GM10266 (cell line): ENCODE data around the gene MTF2.
"Not testable (repeated sequence)": the region's sequence is repeated elsewhere in the genome, so short reads cannot be mapped to it uniquely, and the experiment has no call there.

Experiments
- DNase-seq: peaks from one replicate; pipeline ENCODE4 v3.0.0; 2012; ENCODE audit errors: extremely low spot score
- CTCF ChIP-seq: IDR thresholded peaks from 2 replicates; pipeline ENCODE4 v1.5.1; 2012; ENCODE audit warnings: mild to moderate bottlenecking, low read depth; ENCODE audit not compliant: control insufficient read depth, insufficient read depth; ENCODE audit errors: missing control alignments

Gene MTF2

DNA sequence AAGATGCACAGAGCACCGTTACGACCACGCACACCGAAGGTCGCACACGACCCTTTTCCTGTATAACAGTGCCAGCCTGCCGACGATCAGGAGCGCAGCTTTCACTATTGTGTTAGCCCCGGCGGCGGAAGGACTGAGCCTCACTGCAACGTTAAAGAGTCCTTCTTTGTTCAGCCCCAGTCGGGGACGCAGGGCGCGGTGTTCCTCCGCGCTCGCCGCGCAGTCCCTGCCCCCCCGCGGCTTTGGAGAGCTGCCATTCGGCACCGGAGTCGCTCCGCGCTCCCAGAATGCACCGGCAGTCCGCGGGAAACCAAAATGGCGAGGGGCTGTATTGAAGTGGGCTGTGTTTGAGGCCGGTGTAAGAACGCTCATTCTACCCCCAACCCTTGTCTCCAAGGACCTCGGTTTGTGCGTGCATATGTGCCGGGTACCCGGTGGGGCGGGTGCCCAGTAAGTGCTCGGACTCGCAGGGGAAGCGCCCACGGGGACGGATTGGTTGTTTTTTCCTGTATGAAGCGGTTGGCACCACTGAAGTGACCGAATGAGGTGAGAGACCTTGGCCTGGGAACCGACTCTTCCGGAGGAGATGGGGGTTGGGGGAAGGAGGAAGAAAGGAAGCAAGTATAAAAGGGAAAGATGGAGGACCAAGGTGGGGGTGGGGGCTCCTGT is at the start of gene MTF2:
Gene MTF2, plus strand, starts transcription at position 298 of the 669 bp plus-strand sequence. Its CDS starts 244 bp downstream, at position 542.
- no peak for TF ChIP-seq CTCF
- DNase-seq = peak; percentile 83

- TF ChIP-seq CTCF = no peak
- DNase-seq = no peak
Observed at GRCh38 chr1:93029317-93029716, 49.8 kb upstream of the MTF2 start.

DNA sequence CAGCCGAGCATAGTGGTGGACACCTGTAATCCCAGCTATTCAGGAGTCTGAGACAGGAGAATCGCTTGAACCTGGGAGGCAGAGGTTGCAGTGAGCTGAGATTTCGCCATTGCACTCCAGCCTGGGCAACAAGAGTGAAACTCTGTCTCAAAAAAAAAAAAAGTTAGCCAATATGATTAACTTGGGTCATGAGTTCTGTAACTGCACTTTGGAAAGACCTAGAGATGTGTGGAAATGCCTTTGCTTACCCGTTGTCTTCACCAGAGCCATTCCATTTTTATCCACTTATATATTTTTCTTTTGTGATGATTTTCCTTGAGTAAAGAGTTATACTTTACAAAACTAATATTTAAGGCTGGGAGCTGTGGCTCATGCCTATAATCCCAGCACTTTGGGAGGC is 48.9 kb upstream of the MTF2 start:
- not testable (repeated sequence) for DNase-seq

- DNase-seq = no peak
- TF ChIP-seq CTCF = no peak
Observed at GRCh38 chr1:93031711-93032110, 47.4 kb upstream of the MTF2 start.

GRCh38 chr1:93033029-93033428 is 46.1 kb upstream of the MTF2 start:
- TF ChIP-seq CTCF = no peak
- no peak for DNase-seq

DNA sequence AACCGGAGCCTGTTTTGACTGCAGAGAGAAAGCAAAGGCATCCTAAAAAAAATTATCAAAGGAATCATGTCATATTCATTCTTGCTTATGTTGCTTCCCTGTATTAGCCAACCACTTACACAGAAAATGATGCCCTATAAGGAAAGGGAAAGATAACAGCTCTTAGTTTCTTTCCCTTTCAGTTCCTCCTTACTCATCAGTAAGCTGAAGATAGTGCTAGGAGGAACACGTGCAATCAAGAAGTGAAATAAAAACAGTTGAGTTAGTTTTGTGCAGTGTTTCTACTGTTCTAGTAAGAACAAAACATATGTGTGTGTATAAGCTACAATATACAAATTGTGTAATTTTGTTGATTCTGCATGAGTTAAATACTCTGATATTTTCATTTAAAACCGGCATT is 45.3 kb upstream of the MTF2 start:
- peak; percentile 47 for DNase-seq
- no peak for TF ChIP-seq CTCF

GRCh38 chr1:93034397-93034796 is 44.7 kb upstream of the MTF2 start:
- TF ChIP-seq CTCF = no peak
- DNase-seq = no peak

DNA sequence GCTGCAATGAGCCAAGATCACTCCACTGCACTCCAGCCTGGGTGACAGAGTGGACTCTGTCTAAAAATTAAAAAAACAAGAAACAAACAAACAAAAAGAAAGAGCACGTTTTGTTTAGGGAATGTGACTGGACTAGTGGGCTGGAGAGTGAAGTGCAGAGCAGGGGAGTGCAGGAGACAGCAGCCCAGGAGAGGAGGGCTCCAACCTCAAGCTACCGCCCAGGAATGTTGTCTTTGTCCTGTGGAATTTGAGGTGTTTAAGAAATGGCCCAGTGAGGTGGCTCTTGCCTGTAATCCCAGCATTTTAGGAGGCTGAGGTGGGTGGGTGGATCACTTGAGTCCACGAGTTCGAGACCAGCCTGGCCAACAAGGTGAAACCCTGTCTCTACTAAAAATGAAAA is 42.4 kb upstream of the MTF2 start:
- TF ChIP-seq CTCF = no peak
- no peak for DNase-seq
